Measurements from ENCODE around the gene ZAR1L.

The ZAR1L gene

GRCh38 chr13:32300920-32301319 lies 14.2 kb downstream of the ZAR1L start:
- DNase-seq: no peak

- no peak for DNase-seq
Observed at GRCh38 chr13:32300406-32300805, 14.8 kb downstream of the ZAR1L start.

GRCh38 chr13:32299893-32300292 lies 15.3 kb downstream of the ZAR1L start:
- DNase-seq: no peak

GRCh38 chr13:32298695-32299094 lies 16.5 kb downstream of the ZAR1L start:
- no peak for DNase-seq

- no peak for DNase-seq
Observed at GRCh38 chr13:32297206-32297605, 18.0 kb downstream of the ZAR1L start.

- DNase-seq: no peak
Observed at GRCh38 chr13:32285633-32285965, 29.6 kb downstream of the ZAR1L start.

GRCh38 chr13:32284927-32285632 lies 30.1 kb downstream of the ZAR1L start:
- no peak for DNase-seq

- DNase-seq: no peak
Observed at GRCh38 chr13:32282096-32282711, 33.0 kb downstream of the ZAR1L start.

- no peak for DNase-seq
Observed at GRCh38 chr13:32281096-32281495, 34.1 kb downstream of the ZAR1L start.

GRCh38 chr13:32278426-32278825 lies 36.7 kb downstream of the ZAR1L start:
- DNase-seq: no peak

- DNase-seq: no peak
Observed at GRCh38 chr13:32277839-32278238, 37.3 kb downstream of the ZAR1L start.

GRCh38 chr13:32272021-32272683 lies 43.0 kb downstream of the ZAR1L start:
- no peak for DNase-seq

GRCh38 chr13:32267836-32268439 lies 47.2 kb downstream of the ZAR1L start:
- DNase-seq: no peak

GRCh38 chr13:32266130-32266529 lies 49.0 kb downstream of the ZAR1L start:
- no peak for DNase-seq

- DNase-seq: no peak
Observed at GRCh38 chr13:32265726-32266125, 49.4 kb downstream of the ZAR1L start.

GRCh38 chr13:32264407-32264806 lies 50.8 kb downstream of the ZAR1L start:
- no peak for DNase-seq

GRCh38 chr13:32262619-32263018 lies 52.5 kb downstream of the ZAR1L start:
- no peak for DNase-seq

GRCh38 chr13:32262165-32262564 lies 53.0 kb downstream of the ZAR1L start:
- no peak for DNase-seq

GRCh38 chr13:32261567-32261966 lies 53.6 kb downstream of the ZAR1L start:
- peak; percentile 58 to 73 for DNase-seq

- no peak for DNase-seq
Observed at GRCh38 chr13:32259116-32259515, 56.0 kb downstream of the ZAR1L start.

GRCh38 chr13:32257649-32258048 lies 57.5 kb downstream of the ZAR1L start:
- DNase-seq: no peak

GRCh38 chr13:32256243-32256642 lies 58.9 kb downstream of the ZAR1L start:
- no peak for DNase-seq

- peak; percentile 71 to 84 for DNase-seq
Observed at GRCh38 chr13:32255724-32256109, 59.4 kb downstream of the ZAR1L start.

All from SHP77 (cell line).